HG03442 (cell line): ENCODE data around the gene SPOP.
A peak's percentile ranks its signal among the peaks of the same experiment; 100 is the strongest.
"Not testable (repeated sequence)": the region's sequence is repeated elsewhere in the genome, so short reads cannot be mapped to it uniquely, and the experiment has no call there.

ENCODE experiments used
- ATAC-seq: cut with Tn5 transposase; IDR thresholded peaks from one replicate; pipeline ENCODE4 v1.9.1; 2021; ENCODE audit warnings: mild to moderate bottlenecking, moderate library complexity; ENCODE audit not compliant: unreplicated experiment

SPOP gene

GRCh38 chr17:49696233-49696761 lies 18.4 kb upstream of the SPOP start:
- ATAC-seq: peak; percentile 66

GRCh38 chr17:49695698-49696232 lies 17.9 kb upstream of the SPOP start:
- no peak for ATAC-seq

- ATAC-seq: no peak
Measured at GRCh38 chr17:49694847-49695697, 17.2 kb upstream of the SPOP start.

GRCh38 chr17:49692751-49693150 lies 14.9 kb upstream of the SPOP start:
- no peak for ATAC-seq

- no peak for ATAC-seq
Measured at GRCh38 chr17:49691677-49692191, 13.8 kb upstream of the SPOP start.

- no peak for ATAC-seq
Measured at GRCh38 chr17:49691086-49691676, 13.3 kb upstream of the SPOP start.

GRCh38 chr17:49690256-49690655 lies 12.4 kb upstream of the SPOP start:
- no peak for ATAC-seq

- ATAC-seq: no peak
Measured at GRCh38 chr17:49688848-49689247, 11.0 kb upstream of the SPOP start.

GRCh38 chr17:49687878-49688491 lies 10.1 kb upstream of the SPOP start:
- ATAC-seq: no peak

- no peak for ATAC-seq
Measured at GRCh38 chr17:49681106-49681979, 3.4 kb upstream of the SPOP start.

- ATAC-seq: no peak
Measured at GRCh38 chr17:49680314-49680713, 2.4 kb upstream of the SPOP start.

- peak; percentile 46 for ATAC-seq
Measured at GRCh38 chr17:49677134-49677932, 564 bp downstream of the SPOP start.

- peak; percentile 52 for ATAC-seq
Measured at GRCh38 chr17:49676276-49676868, 1.5 kb downstream of the SPOP start.

- ATAC-seq: no peak
Measured at GRCh38 chr17:49674507-49674906, 3.4 kb downstream of the SPOP start.

GRCh38 chr17:49673679-49674078 lies 4.2 kb downstream of the SPOP start:
- not testable (repeated sequence) for ATAC-seq

GRCh38 chr17:49670641-49671040 lies 7.3 kb downstream of the SPOP start:
- ATAC-seq: no peak

GRCh38 chr17:49670002-49670401 lies 7.9 kb downstream of the SPOP start:
- ATAC-seq: no peak

GRCh38 chr17:49667854-49668253 lies 10.0 kb downstream of the SPOP start:
- ATAC-seq: no peak

GRCh38 chr17:49664706-49665211 lies 13.1 kb downstream of the SPOP start:
- ATAC-seq: no peak
